ENCODE measurements around the gene ELAPOR1. TPM values are rescaled to one million over a fixed set of nuclear protein-coding genes. Genes with fewer than 3 reads are reported as not detected.

ELAPOR1 gene
- total and polyA plus RNA-seq, 2 of the 4 experiments (the other 2 are of a cell fraction) = 0.54 to 1.6 TPM

DNA sequence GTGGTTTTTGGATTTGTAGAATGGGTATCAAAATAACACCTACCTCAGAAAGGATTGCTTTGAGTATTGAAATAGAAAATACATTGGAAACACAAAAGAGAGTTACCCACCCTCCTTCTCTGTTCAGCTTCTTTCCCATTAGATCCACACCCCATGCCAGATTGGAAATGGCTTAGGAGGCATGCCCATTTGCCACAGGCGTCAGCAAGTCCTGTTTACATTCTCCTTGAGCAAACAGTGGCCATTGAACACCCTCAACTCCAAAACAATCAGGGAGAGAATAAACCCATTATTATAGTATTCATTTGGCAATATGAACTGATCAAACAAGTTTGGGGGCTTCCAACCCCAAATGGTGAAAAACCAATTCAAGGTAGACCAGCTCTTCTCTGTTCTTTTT lies 2.4 kb downstream of the ELAPOR1 start:
- POLR2A ChIA-PET (ENCODE audit: unreplicated experiment) = interaction anchor here (0.6 kb wide), 1 partner anchor 16 kb away, joined by 3 read pairs; no protein-coding TSS in a partner anchor
- DNase-seq = no peak

More for the DNA sequence above, 2.4 kb downstream of the ELAPOR1 start:
- Histone ChIP-seq H4K20me1 (ENCODE audit: insufficient read depth, low read length) (no peaks in the 10 kb centered on the region), H2AK9ac (replicated peaks; ENCODE audit: low read depth, low read length, poor library complexity) (no peak overlapping the region), H3K36me3 (ENCODE audit: control insufficient read depth, insufficient read depth, low read length) (no peaks in the 10 kb centered on the region), H3K4ac (ENCODE audit: low read depth, low read length) (no peak overlapping the region), H3K18ac (ENCODE audit: low read depth, low read length) (no peak overlapping the region), H3K9me1 (ENCODE audit: insufficient read depth, low read length) (no peaks in the 10 kb centered on the region), H3K14ac (replicated peaks; ENCODE audit: low read depth, low read length) (no peak overlapping the region), H3K27ac (ENCODE audit: insufficient read depth, low read length) (no peak overlapping the region), H3K9me3 (ENCODE audit: control insufficient read depth, insufficient read depth, low read length) (no peaks in the 10 kb centered on the region), H4K91ac (ENCODE audit: insufficient read depth, low read depth, low read length) (no peak overlapping the region), H2AK5ac (ENCODE audit: low read depth, low read length) (no peak overlapping the region), H3K4me3 (ENCODE audit: insufficient read depth, low read depth, low read length) (no peak overlapping the region), H2BK120ac (ENCODE audit: low read depth, low read length) (no peak overlapping the region), H4K8ac (ENCODE audit: low read depth in 2 of 2, low read length in 2 of 2) (no peak overlapping the region), H4K5ac (ENCODE audit: low read depth, low read length) (no peak overlapping the region), H3K79me1 (ENCODE audit: low read depth in 1 of 2, low read length in 2 of 2) (no peaks in the 10 kb centered on the region), H2BK20ac (ENCODE audit: low read depth, low read length) (no peak overlapping the region), H3K23ac (ENCODE audit: low read depth, low read length) (no peak overlapping the region), H3K56ac (ENCODE audit: extremely low read depth, insufficient read depth, low read length) (no peak overlapping the region), H3K4me1 (ENCODE audit: control insufficient read depth, insufficient read depth, low read length) (peaks cover 2% of the 10 kb centered on the region; the same call in 1 of the 2 replicates), H3K4me2 (ENCODE audit: low read depth, low read length) (no peak overlapping the region), H2BK15ac (ENCODE audit: low read depth, low read length) (no peak overlapping the region), H2AFZ (replicated peaks; ENCODE audit: low read length, poor library complexity) (no peak overlapping the region), H2BK5ac (ENCODE audit: low read depth, low read length, poor library complexity, severe bottlenecking) (no peak overlapping the region), H3K9ac (ENCODE audit: low read depth, low read length) (no peak overlapping the region), H3K27me3 (ENCODE audit: control insufficient read depth, insufficient read depth, low read length) (peaks cover 23% of the 10 kb centered on the region)
- intact Hi-C loops (cut with micrococcal nuclease) = no loop called here
- BruUV-seq (replicated peaks) = no TSS peak
- in situ Hi-C loops (cut with MboI; ENCODE audit: low sequenced_read_pairs) = no loop called here
- dilution Hi-C loops (cut with HindIII; ENCODE audit: low sequenced_read_pairs, unreplicated experiment) = no loop called here
- CTCF ChIA-PET = no interaction called here
- TF ChIP-seq FOS (IDR thresholded peaks at IDR 0.05; ENCODE audit: low read depth, low read length) (no peak), BHLHE40 (IDR thresholded peaks at IDR 0.05; ENCODE audit: low read depth, low read length) (no peak), SMC3 (IDR thresholded peaks at IDR 0.05; ENCODE audit: low read depth, low read length) (no peak), NFE2L2 (IDR thresholded peaks at IDR 0.05; ENCODE audit: low read depth, low read length) (no peak), ELK1 (IDR thresholded peaks at IDR 0.05; ENCODE audit: borderline replicate concordance, low read depth, low read length) (no peak), RAD21 (IDR thresholded peaks at IDR 0.05; ENCODE audit: low read length) (no peak)
- ATAC-seq (ENCODE audit: low read depth) = no peak
- no CpG with 5 or more reads among the region's 1 CpG for WGBS, 2 experiments (ENCODE audit: extremely low coverage in 2 of 2, insufficient read length in 1 of 2)

Data from IMR-90 (cell line).